SU-DHL-6 (cell line): Measurements from ENCODE around the gene NDUFB3.

Source experiments
- H2AFZ ChIP-seq: fragments of 200-600 bp; sonication (generic); 2 replicates; pipeline ENCODE4 v1.6.1; 2014; ENCODE audit warnings: low read depth, mild to moderate bottlenecking, moderate library complexity, mixed read lengths, antibody characterized with exemption, low read length; ENCODE audit not compliant: severe bottlenecking
- H3F3A ChIP-seq: fragments of 200-600 bp; shearing (Covaris generic); 2 replicates; pipeline ENCODE4 v1.6.0; 2016; ENCODE audit warnings: antibody characterized with exemption, mild to moderate bottlenecking; ENCODE audit not compliant: insufficient read depth
- H3K27ac ChIP-seq: fragments of 200-600 bp; sonication (generic); 2 replicates; pipeline ENCODE4 v1.5.1; 2016; ENCODE audit warnings: low read depth, mild to moderate bottlenecking, low read length, moderate library complexity, mixed read lengths
- H3K27me3 ChIP-seq: fragments of 200-600 bp; sonication (generic), shearing (Covaris generic); 2 replicates; pipeline ENCODE4 v1.6.0; 2014; ENCODE audit warnings: mild to moderate bottlenecking, low read length
- H3K36me3 ChIP-seq: fragments of 200-600 bp; sonication (generic); 2 replicates; pipeline ENCODE4 v1.6.1; 2014; ENCODE audit warnings: mild to moderate bottlenecking, low read length, mixed read lengths
- H3K4me2 ChIP-seq: fragments of 300-600, 200-600 bp; shearing (Covaris generic), sonication (generic); 2 replicates; pipeline ENCODE4 v1.6.0; 2014; ENCODE audit warnings: low read length, low read depth, mild to moderate bottlenecking; ENCODE audit not compliant: poor library complexity, severe bottlenecking
- H3K4me3 ChIP-seq: fragments of 200-600 bp; sonication (generic); 2 replicates; pipeline ENCODE4 v1.5.1; 2014; ENCODE audit warnings: antibody characterized with exemption, low read length, mild to moderate bottlenecking, mixed read lengths; ENCODE audit not compliant: insufficient read depth, poor library complexity, severe bottlenecking
- H3K79me2 ChIP-seq: fragments of 200-600 bp; sonication (generic); 2 replicates; pipeline ENCODE4 v1.6.1; 2014; ENCODE audit warnings: mild to moderate bottlenecking, low read length, moderate library complexity; ENCODE audit not compliant: insufficient read depth
- H3K9ac ChIP-seq: fragments of 200-600 bp; sonication (generic); 2 replicates; pipeline ENCODE4 v1.7.0; 2014; ENCODE audit warnings: mild to moderate bottlenecking, low read length
- H3K9me2 ChIP-seq: fragments of 200-600 bp; sonication (generic); replicated peaks from 2 replicates; pipeline ENCODE4 v1.6.1; 2014; ENCODE audit warnings: low read length; ENCODE audit not compliant: insufficient read depth
- H3K9me3 ChIP-seq: fragments of 200-600 bp; sonication (generic); 2 replicates; pipeline ENCODE4 v1.6.1; 2014; ENCODE audit warnings: low read length, mixed read lengths; ENCODE audit not compliant: insufficient read depth
- H4K20me1 ChIP-seq: fragments of 200-600 bp; sonication (generic); 2 replicates; pipeline ENCODE4 v1.6.1; 2014; ENCODE audit warnings: low read depth, mild to moderate bottlenecking, antibody characterized with exemption, low read length, moderate library complexity, mixed read lengths
- EZH2phosphoT487 ChIP-seq: fragments of 200-600 bp; sonication (generic), shearing (Covaris generic); conservative IDR thresholded peaks from 2 replicates; pipeline ENCODE4 v1.6.1; 2018; ENCODE audit warnings: mild to moderate bottlenecking, antibody characterized with exemption, low read length, moderate library complexity, mixed read lengths
- TF ChIP-seq, protein P1 (sequence below): fragments of 200-600 bp; sonication (generic); IDR thresholded peaks from one replicate; pipeline ENCODE4 v1.5.1; 2017; ENCODE audit warnings: antibody characterized with exemption, mild to moderate bottlenecking, low read length, moderate library complexity; ENCODE audit not compliant: insufficient read depth, poor library complexity, severe bottlenecking

The NDUFB3 gene

DNA sequence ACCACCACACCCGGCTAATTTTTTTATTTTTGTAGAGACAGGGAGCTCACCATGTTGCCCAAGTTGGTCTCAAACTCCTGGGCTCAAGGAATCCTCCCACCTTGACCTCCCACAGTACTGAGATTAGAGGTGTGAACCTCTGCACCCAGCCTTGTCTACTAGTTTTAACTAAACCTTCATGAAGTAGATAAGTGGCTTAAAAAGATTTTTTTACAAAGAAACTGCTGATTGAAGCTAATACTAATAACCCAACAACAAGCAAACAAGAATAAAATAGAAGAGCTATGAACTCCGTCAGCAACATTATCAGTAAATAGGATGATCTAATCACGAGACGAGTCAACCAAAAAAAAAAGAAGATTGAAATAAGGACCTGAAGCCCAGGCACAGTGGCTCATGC, 18.8 kb downstream of the NDUFB3 start:
- no peaks in the 10 kb centered on the region for H3K79me2 ChIP-seq
- H3K36me3 ChIP-seq, result no peaks in the 10 kb centered on the region
- TF ChIP-seq EZH2phosphoT487, result no peak
- TF ChIP-seq, protein P1, sequence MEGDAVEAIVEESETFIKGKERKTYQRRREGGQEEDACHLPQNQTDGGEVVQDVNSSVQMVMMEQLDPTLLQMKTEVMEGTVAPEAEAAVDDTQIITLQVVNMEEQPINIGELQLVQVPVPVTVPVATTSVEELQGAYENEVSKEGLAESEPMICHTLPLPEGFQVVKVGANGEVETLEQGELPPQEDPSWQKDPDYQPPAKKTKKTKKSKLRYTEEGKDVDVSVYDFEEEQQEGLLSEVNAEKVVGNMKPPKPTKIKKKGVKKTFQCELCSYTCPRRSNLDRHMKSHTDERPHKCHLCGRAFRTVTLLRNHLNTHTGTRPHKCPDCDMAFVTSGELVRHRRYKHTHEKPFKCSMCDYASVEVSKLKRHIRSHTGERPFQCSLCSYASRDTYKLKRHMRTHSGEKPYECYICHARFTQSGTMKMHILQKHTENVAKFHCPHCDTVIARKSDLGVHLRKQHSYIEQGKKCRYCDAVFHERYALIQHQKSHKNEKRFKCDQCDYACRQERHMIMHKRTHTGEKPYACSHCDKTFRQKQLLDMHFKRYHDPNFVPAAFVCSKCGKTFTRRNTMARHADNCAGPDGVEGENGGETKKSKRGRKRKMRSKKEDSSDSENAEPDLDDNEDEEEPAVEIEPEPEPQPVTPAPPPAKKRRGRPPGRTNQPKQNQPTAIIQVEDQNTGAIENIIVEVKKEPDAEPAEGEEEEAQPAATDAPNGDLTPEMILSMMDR, result no peak
- no peaks in the 10 kb centered on the region for H3K9me2 ChIP-seq
- no peak overlapping the region for H2AFZ ChIP-seq
- no peak overlapping the region for H3K9ac ChIP-seq
- H3K4me3 ChIP-seq, result no peak overlapping the region
- no peak overlapping the region for H3K4me2 ChIP-seq
- H4K20me1 ChIP-seq, result no peaks in the 10 kb centered on the region
- H3K27ac ChIP-seq, result no peak overlapping the region
- no peaks in the 10 kb centered on the region for H3K27me3 ChIP-seq
- no peaks in the 10 kb centered on the region for H3K9me3 ChIP-seq
- H3F3A ChIP-seq, result no peaks in the 10 kb centered on the region

DNA sequence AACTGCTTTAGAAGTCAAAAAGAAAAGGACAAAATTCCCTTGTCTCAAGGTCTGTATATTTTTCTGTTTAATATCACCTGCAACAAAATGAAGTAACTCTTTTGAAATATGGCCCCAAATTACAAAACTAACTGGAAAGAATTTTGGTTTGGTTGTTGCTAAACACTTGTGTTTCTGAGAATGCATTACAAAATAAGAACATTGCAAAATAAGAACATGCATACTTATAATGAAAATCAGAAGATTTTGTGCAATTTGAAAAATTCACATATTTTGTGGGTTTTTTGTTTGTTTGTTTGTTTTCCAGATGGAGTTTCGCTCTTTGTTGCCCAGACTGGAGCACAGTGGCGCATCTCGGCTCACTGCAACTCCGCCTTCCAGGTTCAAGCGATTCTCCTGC, 21.8 kb downstream of the NDUFB3 start:
- Histone ChIP-seq H3K27me3 (no peaks in the 10 kb centered on the region), H3K27ac (no peak overlapping the region), H3K36me3 (no peaks in the 10 kb centered on the region), H2AFZ (no peak overlapping the region), H3K4me3 (no peak overlapping the region), H3K9ac (no peak overlapping the region), H3K4me2 (no peak overlapping the region), H3K79me2 (no peaks in the 10 kb centered on the region), H3F3A (no peaks in the 10 kb centered on the region), H3K9me3 (no peaks in the 10 kb centered on the region), H4K20me1 (no peaks in the 10 kb centered on the region), H3K9me2 (no peaks in the 10 kb centered on the region)
- TF ChIP-seq, protein P1, result no peak
- no peak for TF ChIP-seq EZH2phosphoT487

DNA sequence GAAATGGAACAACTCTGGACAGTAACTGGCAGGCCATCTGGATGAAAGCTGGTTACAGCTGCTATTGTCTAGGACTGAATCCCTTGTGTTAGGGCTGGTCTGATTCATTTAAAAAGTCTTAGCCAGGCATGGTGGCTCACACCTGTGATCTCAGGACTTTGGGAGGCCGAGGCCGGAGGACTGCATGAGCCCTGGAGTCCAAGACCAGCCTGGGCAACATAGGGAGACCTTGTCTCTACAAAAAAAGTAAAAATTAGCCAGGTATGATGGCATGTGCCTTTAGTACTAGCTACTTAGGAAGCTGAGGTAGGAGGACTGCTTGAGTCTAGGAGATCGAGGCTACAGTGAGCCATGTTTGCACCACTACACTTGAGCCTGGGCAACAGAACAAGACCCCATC, 28.7 kb downstream of the NDUFB3 start:
- no peak for TF ChIP-seq EZH2phosphoT487
- TF ChIP-seq, protein P1, result no peak
- H3F3A ChIP-seq, result no peaks in the 10 kb centered on the region
- H3K36me3 ChIP-seq, result no peaks in the 10 kb centered on the region
- H3K9me3 ChIP-seq, result no peaks in the 10 kb centered on the region
- H2AFZ ChIP-seq, result no peak overlapping the region
- H3K27me3 ChIP-seq, result no peaks in the 10 kb centered on the region
- H4K20me1 ChIP-seq, result no peaks in the 10 kb centered on the region
- no peak overlapping the region for H3K4me2 ChIP-seq
- H3K9ac ChIP-seq, result no peak overlapping the region
- no peak overlapping the region for H3K4me3 ChIP-seq
- H3K79me2 ChIP-seq, result no peaks in the 10 kb centered on the region
- no peaks in the 10 kb centered on the region for H3K9me2 ChIP-seq
- H3K27ac ChIP-seq, result no peak overlapping the region
